Loucy (cell line): ENCODE measurements around the gene SLX9.

Source experiments
- EZH2phosphoT487 ChIP-seq: fragments of 200-600 bp; IDR thresholded peaks from 2 replicates; pipeline ENCODE4 v1.6.1; 2018; ENCODE audit warnings: antibody characterized with exemption, mild to moderate bottlenecking, moderate library complexity, borderline replicate concordance
- TF ChIP-seq, protein P1 (sequence below): fragments of 200-600 bp; sonication (generic); conservative IDR thresholded peaks from 2 replicates; pipeline ENCODE4 v1.5.1; 2014; ENCODE audit warnings: mild to moderate bottlenecking, antibody characterized with exemption, low read length

GRCh38 chr21:44985441-44986401, 45.9 kb downstream of the SLX9 start:
- TF ChIP-seq, protein P1, sequence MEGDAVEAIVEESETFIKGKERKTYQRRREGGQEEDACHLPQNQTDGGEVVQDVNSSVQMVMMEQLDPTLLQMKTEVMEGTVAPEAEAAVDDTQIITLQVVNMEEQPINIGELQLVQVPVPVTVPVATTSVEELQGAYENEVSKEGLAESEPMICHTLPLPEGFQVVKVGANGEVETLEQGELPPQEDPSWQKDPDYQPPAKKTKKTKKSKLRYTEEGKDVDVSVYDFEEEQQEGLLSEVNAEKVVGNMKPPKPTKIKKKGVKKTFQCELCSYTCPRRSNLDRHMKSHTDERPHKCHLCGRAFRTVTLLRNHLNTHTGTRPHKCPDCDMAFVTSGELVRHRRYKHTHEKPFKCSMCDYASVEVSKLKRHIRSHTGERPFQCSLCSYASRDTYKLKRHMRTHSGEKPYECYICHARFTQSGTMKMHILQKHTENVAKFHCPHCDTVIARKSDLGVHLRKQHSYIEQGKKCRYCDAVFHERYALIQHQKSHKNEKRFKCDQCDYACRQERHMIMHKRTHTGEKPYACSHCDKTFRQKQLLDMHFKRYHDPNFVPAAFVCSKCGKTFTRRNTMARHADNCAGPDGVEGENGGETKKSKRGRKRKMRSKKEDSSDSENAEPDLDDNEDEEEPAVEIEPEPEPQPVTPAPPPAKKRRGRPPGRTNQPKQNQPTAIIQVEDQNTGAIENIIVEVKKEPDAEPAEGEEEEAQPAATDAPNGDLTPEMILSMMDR: no peak
- TF ChIP-seq EZH2phosphoT487: no peak
